Measurements from ENCODE around the gene DAGLB.

DAGLB gene

DNA sequence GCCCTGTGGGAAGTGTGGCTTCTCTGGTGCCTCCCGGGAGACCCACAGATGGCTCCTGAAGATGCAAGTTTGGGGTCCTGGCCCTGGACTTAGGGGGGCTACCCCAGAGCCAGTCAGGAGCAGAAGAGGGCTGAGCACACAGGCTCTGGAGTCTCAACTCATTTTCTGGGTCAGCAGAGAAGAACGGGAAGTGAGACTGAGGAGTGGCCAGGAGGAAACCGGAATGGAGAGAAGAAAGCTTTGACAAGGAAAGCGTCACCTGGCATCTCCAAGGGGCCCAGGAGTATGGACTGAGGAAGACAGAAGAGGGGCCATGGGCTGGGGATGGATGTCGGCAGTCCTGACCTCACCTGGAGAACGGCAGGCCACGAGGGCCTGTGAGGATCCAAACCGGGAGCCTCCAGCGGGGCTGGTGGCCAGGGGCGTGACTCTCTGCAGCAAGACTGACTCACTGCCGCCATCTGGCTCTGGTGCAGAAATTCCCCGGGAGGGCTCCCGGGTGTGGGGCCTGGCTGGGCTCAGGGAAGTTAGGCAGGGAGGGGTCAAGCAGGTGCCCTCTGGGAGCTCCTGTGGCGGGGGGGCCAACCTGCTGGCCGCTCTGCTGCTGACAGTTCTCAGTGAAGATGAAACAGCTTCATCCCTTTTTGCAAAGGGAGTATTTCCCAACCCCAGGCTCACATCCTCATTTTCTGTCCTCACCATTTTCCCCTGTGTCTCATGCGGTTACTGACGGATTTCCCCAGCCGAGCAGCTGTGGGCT, 23.6 kb downstream of the DAGLB start:
- H3K36me3 ChIP-seq (ENCODE audit: control insufficient read depth, low read length) = peaks cover 26% of the 10 kb centered on the region
- TF ChIP-seq EZH2phosphoT487 (IDR thresholded peaks at IDR 0.05; ENCODE audit: borderline replicate concordance, low read length) = no peak
- TF ChIP-seq, protein P1, sequence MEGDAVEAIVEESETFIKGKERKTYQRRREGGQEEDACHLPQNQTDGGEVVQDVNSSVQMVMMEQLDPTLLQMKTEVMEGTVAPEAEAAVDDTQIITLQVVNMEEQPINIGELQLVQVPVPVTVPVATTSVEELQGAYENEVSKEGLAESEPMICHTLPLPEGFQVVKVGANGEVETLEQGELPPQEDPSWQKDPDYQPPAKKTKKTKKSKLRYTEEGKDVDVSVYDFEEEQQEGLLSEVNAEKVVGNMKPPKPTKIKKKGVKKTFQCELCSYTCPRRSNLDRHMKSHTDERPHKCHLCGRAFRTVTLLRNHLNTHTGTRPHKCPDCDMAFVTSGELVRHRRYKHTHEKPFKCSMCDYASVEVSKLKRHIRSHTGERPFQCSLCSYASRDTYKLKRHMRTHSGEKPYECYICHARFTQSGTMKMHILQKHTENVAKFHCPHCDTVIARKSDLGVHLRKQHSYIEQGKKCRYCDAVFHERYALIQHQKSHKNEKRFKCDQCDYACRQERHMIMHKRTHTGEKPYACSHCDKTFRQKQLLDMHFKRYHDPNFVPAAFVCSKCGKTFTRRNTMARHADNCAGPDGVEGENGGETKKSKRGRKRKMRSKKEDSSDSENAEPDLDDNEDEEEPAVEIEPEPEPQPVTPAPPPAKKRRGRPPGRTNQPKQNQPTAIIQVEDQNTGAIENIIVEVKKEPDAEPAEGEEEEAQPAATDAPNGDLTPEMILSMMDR (IDR thresholded peaks at IDR 0.05; ENCODE audit: low read depth, low read length, poor library complexity, severe bottlenecking) = no peak
- H3K4me2 ChIP-seq (ENCODE audit: low read length) = no peak overlapping the region

DNA sequence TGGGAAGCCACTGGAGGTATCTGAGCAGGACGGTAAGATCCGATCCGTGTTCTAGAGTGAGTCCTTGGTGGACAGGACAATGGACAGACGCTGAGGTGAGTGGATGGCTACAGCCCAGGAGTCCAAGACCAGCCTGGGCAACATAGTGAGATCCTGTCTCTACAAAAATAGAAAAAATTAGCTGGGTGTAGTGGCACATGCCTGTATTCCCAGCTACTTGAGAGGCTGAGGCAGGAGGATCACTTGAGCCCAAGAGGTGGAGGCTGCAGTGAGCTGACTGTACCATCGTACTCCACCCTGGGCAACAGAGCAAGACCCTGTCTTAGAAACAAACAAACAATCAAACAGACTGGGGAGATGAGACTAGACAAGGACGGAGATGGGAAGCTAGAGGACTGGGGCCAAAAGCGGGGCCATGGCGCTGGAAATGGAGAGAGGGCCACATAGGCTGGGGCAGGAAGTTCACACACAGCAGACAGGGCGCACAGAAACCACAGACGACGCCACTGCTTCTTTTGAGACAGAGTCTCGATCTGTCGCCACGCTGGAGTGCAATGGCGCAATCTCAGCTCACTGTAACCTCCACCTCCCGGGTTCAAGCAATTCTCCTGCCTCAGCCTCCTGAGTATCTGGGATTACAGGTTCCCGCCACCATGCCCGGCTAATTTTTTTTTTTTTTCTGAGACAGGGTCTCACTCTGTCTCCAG, 24.7 kb downstream of the DAGLB start:
- TF ChIP-seq, protein P1 (IDR thresholded peaks at IDR 0.05; ENCODE audit: low read depth, low read length, poor library complexity, severe bottlenecking) = no peak
- TF ChIP-seq EZH2phosphoT487 (IDR thresholded peaks at IDR 0.05; ENCODE audit: borderline replicate concordance, low read length) = no peak
- H3K4me2 ChIP-seq (ENCODE audit: low read length) = no peak overlapping the region

More for the DNA sequence above, 23.6 kb downstream of the DAGLB start:
- H3F3A ChIP-seq (ENCODE audit: control insufficient read depth, insufficient read depth) = no peaks in the 10 kb centered on the region
- H3K9me2 ChIP-seq (replicated peaks; ENCODE audit: control insufficient read depth, low read length) = no peaks in the 10 kb centered on the region
- no peaks in the 10 kb centered on the region for H3K27me3 ChIP-seq (ENCODE audit: control insufficient read depth, low read length)
- no peaks in the 10 kb centered on the region for H3K9me3 ChIP-seq (ENCODE audit: control insufficient read depth, insufficient read depth, low read length)
- H4K20me1 ChIP-seq (ENCODE audit: control insufficient read depth, insufficient read depth, low read depth, low read length) = no peaks in the 10 kb centered on the region
- no peak overlapping the region for H3K27ac ChIP-seq (ENCODE audit: low read depth, low read length)
- no peak overlapping the region for H3K4me3 ChIP-seq (ENCODE audit: low read length)
- H3K79me2 ChIP-seq (ENCODE audit: control insufficient read depth, low read length) = no peaks in the 10 kb centered on the region
- no peaks in the 10 kb centered on the region for H3K4me1 ChIP-seq (ENCODE audit: control insufficient read depth, low read length)

DNA sequence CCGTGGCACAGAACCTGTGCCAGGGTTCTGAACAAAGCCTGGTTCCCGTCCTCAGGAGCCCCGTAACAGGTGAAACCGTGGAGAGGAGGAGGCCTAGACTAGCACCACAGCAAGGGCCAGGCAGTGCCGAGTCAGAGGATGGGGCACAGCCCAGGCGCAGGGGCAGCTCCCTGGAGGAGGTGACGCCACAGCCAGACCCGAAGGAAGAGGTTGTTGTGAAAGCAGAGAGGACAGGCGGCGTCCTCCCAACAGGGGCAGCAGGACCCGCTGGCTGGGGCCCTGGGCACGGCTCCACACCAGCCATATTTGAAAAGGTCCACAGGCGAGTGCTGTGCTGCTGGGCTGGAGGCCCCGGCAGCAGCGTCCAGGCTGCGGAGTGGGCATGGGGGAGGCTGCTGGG, 25.7 kb downstream of the DAGLB start:
- Histone ChIP-seq H3K36me3 (ENCODE audit: control insufficient read depth, low read length) (peaks cover 23% of the 10 kb centered on the region), H3F3A (ENCODE audit: control insufficient read depth, insufficient read depth) (no peaks in the 10 kb centered on the region; the same call in 1 of the 2 replicates), H3K9me2 (replicated peaks; ENCODE audit: control insufficient read depth, low read length) (no peaks in the 10 kb centered on the region), H4K20me1 (ENCODE audit: control insufficient read depth, insufficient read depth, low read depth, low read length) (no peaks in the 10 kb centered on the region), H3K4me3 (ENCODE audit: low read length) (no peak overlapping the region), H3K4me1 (ENCODE audit: control insufficient read depth, low read length) (no peaks in the 10 kb centered on the region), H3K79me2 (ENCODE audit: control insufficient read depth, low read length) (no peaks in the 10 kb centered on the region), H3K9me3 (ENCODE audit: control insufficient read depth, insufficient read depth, low read length) (no peaks in the 10 kb centered on the region), H3K4me2 (ENCODE audit: low read length) (no peak overlapping the region), H3K27me3 (ENCODE audit: control insufficient read depth, low read length) (no peaks in the 10 kb centered on the region), H3K27ac (ENCODE audit: low read depth, low read length) (no peak overlapping the region)
- no peak for TF ChIP-seq EZH2phosphoT487 (IDR thresholded peaks at IDR 0.05; ENCODE audit: borderline replicate concordance, low read length)
- TF ChIP-seq, protein P1 (IDR thresholded peaks at IDR 0.05; ENCODE audit: low read depth, low read length, poor library complexity, severe bottlenecking) = no peak

More for the DNA sequence above, 24.7 kb downstream of the DAGLB start:
- Histone ChIP-seq H3K4me1 (ENCODE audit: control insufficient read depth, low read length) (no peaks in the 10 kb centered on the region), H3K27me3 (ENCODE audit: control insufficient read depth, low read length) (no peaks in the 10 kb centered on the region), H3K9me2 (replicated peaks; ENCODE audit: control insufficient read depth, low read length) (no peaks in the 10 kb centered on the region), H3K79me2 (ENCODE audit: control insufficient read depth, low read length) (no peaks in the 10 kb centered on the region), H3K27ac (ENCODE audit: low read depth, low read length) (no peak overlapping the region), H3K36me3 (ENCODE audit: control insufficient read depth, low read length) (peaks cover 23% of the 10 kb centered on the region), H3K4me3 (ENCODE audit: low read length) (no peak overlapping the region), H3K9me3 (ENCODE audit: control insufficient read depth, insufficient read depth, low read length) (no peaks in the 10 kb centered on the region), H4K20me1 (ENCODE audit: control insufficient read depth, insufficient read depth, low read depth, low read length) (no peaks in the 10 kb centered on the region), H3F3A (ENCODE audit: control insufficient read depth, insufficient read depth) (no peaks in the 10 kb centered on the region; the same call in 1 of the 2 replicates)
